BJ (cell line): ENCODE measurements around the gene UBE2QL1. TPM values are rescaled to one million over a fixed set of nuclear protein-coding genes. Genes with fewer than 3 reads are reported as not detected.

ENCODE experiments used
- CTCF ChIA-PET: fragments of 350-600 bp; formaldehyde crosslinking; extraction: SDS; loops from one replicate; lab custom pipeline; 2021; ENCODE audit warnings: antibody characterized with exemption, inconsistent platforms; lab: Yijun Ruan, JAX
- POLR2A ChIA-PET: fragments of 300-600 bp; sonication (Branson Sonifier 250); formaldehyde crosslinking; extraction: SDS; loops from one replicate; lab custom pipeline; 2021; ENCODE audit warnings: antibody characterized with exemption; lab: Charles Lee
- DNase-seq: peaks from one replicate; pipeline ENCODE4 v3.0.0-alpha.2; 2011; ENCODE audit warnings: low read depth
- H3K27me3 ChIP-seq: 2 replicates; pipeline ENCODE4 v1.6.0; 2011; ENCODE audit warnings: low read length; ENCODE audit not compliant: control insufficient read depth, insufficient read depth
- H3K36me3 ChIP-seq: 2 replicates; pipeline ENCODE4 v1.5.1; 2011; ENCODE audit warnings: low read length; ENCODE audit not compliant: control insufficient read depth, insufficient read depth
- H3K4me3 ChIP-seq: 2 replicates; pipeline ENCODE4 v1.5.1; 2011; ENCODE audit warnings: low read depth, mild to moderate bottlenecking, control low read depth, low read length
- CTCF ChIP-seq: IDR thresholded peaks from 2 replicates; pipeline ENCODE4 v1.5.1; 2011; ENCODE audit warnings: low read depth, mild to moderate bottlenecking, control low read depth, inconsistent platforms, low read length, moderate library complexity; ENCODE audit not compliant: insufficient read depth
- polyA plus RNA-seq: library from polyadenylated mRNA; depleted of rRNA; stranded (reverse); fragments of >200 nt; gene quantifications from 2 replicates; pipeline ENCODE4 v1.2.3, GENCODE V29; 2011

Gene UBE2QL1
- polyA plus RNA-seq, 1 experiment, result not detected

DNA sequence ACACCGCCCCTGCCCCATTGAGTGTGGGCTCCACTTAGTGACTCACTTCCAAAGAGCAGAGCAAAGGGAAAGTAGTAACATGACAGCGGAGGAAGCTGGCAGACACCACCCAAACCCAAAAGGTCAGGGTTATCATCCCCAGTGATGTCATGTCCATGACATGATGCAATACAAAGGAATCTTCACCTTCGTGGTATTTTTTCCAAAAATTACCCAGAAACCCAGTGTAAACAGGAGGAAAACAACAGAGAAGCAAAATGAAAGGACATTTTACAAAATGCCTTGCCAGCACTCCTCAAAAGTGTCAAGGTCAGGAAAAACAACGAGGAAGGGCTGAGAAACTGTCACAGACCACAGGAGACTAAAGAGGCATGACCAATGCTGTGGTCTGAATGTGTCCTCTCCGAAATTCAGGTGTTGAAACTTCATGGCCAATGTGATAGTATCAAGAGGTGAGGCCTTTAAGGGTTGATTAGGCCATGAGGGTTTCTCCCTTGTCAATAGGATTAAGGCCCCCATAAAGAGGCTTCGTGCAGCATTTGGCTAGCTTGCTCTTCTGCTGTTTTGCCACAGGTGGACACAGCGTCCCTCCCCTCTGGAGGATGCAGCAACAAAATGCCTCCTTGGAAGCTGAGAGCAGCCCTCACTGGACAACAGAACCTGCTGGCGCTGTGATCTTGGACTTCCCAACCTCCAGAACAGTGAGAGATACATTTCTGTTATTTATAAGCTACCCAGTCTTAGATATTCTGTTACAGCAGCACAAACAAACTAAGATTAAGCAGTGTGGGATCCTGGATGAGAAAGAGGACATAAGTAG, 39.8 kb upstream of the UBE2QL1 start:
- Histone ChIP-seq H3K36me3 (no peaks in the 10 kb centered on the region), H3K27me3 (no peaks in the 10 kb centered on the region), H3K4me3 (no peak overlapping the region)
- POLR2A ChIA-PET, result no interaction called here
- TF ChIP-seq CTCF, result no peak
- DNase-seq, result no peak
- CTCF ChIA-PET, result no interaction called here

GRCh38 chr5:6410421-6410820, 38.2 kb upstream of the UBE2QL1 start:
- CTCF ChIA-PET, result interaction anchor here (0.7 kb wide), 1 partner anchor 64 kb away, joined by 3 read pairs; no protein-coding TSS in a partner anchor
- Histone ChIP-seq H3K27me3 (no peaks in the 10 kb centered on the region), H3K36me3 (no peaks in the 10 kb centered on the region), H3K4me3 (no peak overlapping the region)
- no peak for DNase-seq
- TF ChIP-seq CTCF, result no peak
- POLR2A ChIA-PET, result no interaction called here

DNA sequence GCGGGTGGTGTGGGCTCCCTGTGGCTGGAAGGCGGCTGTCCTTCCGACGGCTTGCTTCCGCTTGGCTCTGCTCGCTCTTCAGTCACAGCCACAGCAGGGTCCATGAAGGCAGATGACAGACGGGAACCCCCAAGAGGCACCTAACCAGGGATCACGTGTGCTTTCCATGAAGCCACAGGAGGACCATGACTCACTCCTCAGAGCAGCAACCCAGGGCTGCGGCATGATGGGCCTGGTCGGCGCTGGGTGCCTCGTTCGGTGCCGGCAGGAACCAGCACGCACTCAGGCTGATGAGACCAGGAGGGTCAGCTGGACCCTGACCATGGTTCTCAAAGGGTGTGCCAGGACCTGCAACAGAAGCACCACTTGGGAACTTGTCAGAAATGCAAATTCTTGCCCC, 37.5 kb upstream of the UBE2QL1 start:
- no peak for DNase-seq
- CTCF ChIA-PET, result no interaction called here
- H3K36me3 ChIP-seq, result no peaks in the 10 kb centered on the region
- POLR2A ChIA-PET, result no interaction called here
- no peak overlapping the region for H3K4me3 ChIP-seq
- H3K27me3 ChIP-seq, result no peaks in the 10 kb centered on the region
- no peak for TF ChIP-seq CTCF

GRCh38 chr5:6412811-6413210, 35.8 kb upstream of the UBE2QL1 start:
- POLR2A ChIA-PET, result no interaction called here
- H3K4me3 ChIP-seq, result no peak overlapping the region

More at GRCh38 chr5:6412811-6413210, 35.8 kb upstream of the UBE2QL1 start:
- TF ChIP-seq CTCF, result no peak
- DNase-seq, result no peak
- Histone ChIP-seq H3K36me3 (no peaks in the 10 kb centered on the region), H3K27me3 (no peaks in the 10 kb centered on the region)
- CTCF ChIA-PET, result no interaction called here
